SK-N-SH treated with all-trans-retinoic acid at 6 μM for 48 hours (cell line): Measurements from ENCODE around the gene METTL13.

ENCODE experiments used
- ATAC-seq: fragments of 200-7000 bp; cut with Tn5 transposase; 3 replicates; pipeline ENCODE4 v1.9.1; 2020; ENCODE audit warnings: mild to moderate bottlenecking, moderate library complexity
- ARNTL ChIP-seq: fragments of 450-650 bp; formaldehyde crosslinking; IDR thresholded peaks from 2 replicates; pipeline ENCODE4 v1.5.0; 2020; ENCODE audit warnings: low read depth, mild to moderate bottlenecking, moderate library complexity, borderline replicate concordance
- BACH2 ChIP-seq: fragments of 250-450 bp; sonication (Bioruptor Pico); IDR thresholded peaks from 2 replicates; pipeline ENCODE4 v1.9.0; 2021; ENCODE audit warnings: mild to moderate bottlenecking, borderline replicate concordance
- CREB5 ChIP-seq: fragments of 250-450 bp; sonication (Bioruptor Pico); IDR thresholded peaks from 2 replicates; pipeline ENCODE4 v1.5.1; 2020; ENCODE audit warnings: low read depth, mild to moderate bottlenecking, moderate library complexity
- CSDC2 ChIP-seq: fragments of 250-450 bp; sonication (Bioruptor Pico); IDR thresholded peaks from 2 replicates; pipeline ENCODE4 v1.5.0; 2020; ENCODE audit warnings: mild to moderate bottlenecking, moderate library complexity
- GLIS3 ChIP-seq: fragments of 250-450 bp; sonication (Bioruptor Pico); IDR thresholded peaks from 2 replicates; pipeline ENCODE4 v1.5.0; 2020; ENCODE audit warnings: mild to moderate bottlenecking, moderate library complexity
- ISL1 ChIP-seq: fragments of 250-450 bp; sonication (Bioruptor Pico); IDR thresholded peaks from 2 replicates; pipeline ENCODE4 v2.1.2; 2022; ENCODE audit warnings: mild to moderate bottlenecking, moderate library complexity
- OSR1 ChIP-seq: fragments of 250-450 bp; sonication (Bioruptor Pico); IDR thresholded peaks from 2 replicates; pipeline ENCODE4 v1.8.0; 2022; ENCODE audit warnings: moderate library complexity, mild to moderate bottlenecking, inconsistent platforms
- PATZ1 ChIP-seq: fragments of 250-450 bp; sonication (Bioruptor Pico); IDR thresholded peaks from 2 replicates; pipeline ENCODE4 v1.8.0; 2020; ENCODE audit warnings: mild to moderate bottlenecking, moderate library complexity, borderline replicate concordance
- PPARA ChIP-seq: fragments of 250-450 bp; sonication (Bioruptor Pico); IDR thresholded peaks from 2 replicates; pipeline ENCODE4 v1.5.0; 2020; ENCODE audit warnings: mild to moderate bottlenecking, borderline replicate concordance
- RARB ChIP-seq: fragments of 250-450 bp; sonication (Bioruptor Pico); IDR thresholded peaks from 2 replicates; pipeline ENCODE4 v1.8.0; 2021; ENCODE audit warnings: mild to moderate bottlenecking, moderate library complexity
- SNAI2 ChIP-seq: fragments of 250-450 bp; sonication (Bioruptor Pico); IDR thresholded peaks from 2 replicates; pipeline ENCODE4 v1.5.0; 2020; ENCODE audit warnings: mild to moderate bottlenecking, moderate library complexity
- TOX ChIP-seq: fragments of 250-450 bp; sonication (Bioruptor Pico); IDR thresholded peaks from 2 replicates; pipeline ENCODE4 v1.8.0; 2021; ENCODE audit warnings: mild to moderate bottlenecking, moderate library complexity, borderline replicate concordance
- ZFP3 ChIP-seq: fragments of 250-450 bp; sonication (Bioruptor Pico); IDR thresholded peaks from 2 replicates; pipeline ENCODE4 v1.5.0; 2020; ENCODE audit warnings: mild to moderate bottlenecking, moderate library complexity
- ZFP30 ChIP-seq: fragments of 450-650 bp; formaldehyde crosslinking; IDR thresholded peaks from 2 replicates; pipeline ENCODE4 v1.5.0; 2022; ENCODE audit warnings: mild to moderate bottlenecking, moderate library complexity
- ZNF565 ChIP-seq: fragments of 450-650 bp; formaldehyde crosslinking; conservative IDR thresholded peaks from 2 replicates; pipeline ENCODE4 v1.5.0; 2020; ENCODE audit warnings: low read depth, mild to moderate bottlenecking, moderate library complexity
- ZNF70 ChIP-seq: fragments of 450-650 bp; formaldehyde crosslinking; IDR thresholded peaks from 2 replicates; pipeline ENCODE4 v1.5.0; 2020; ENCODE audit warnings: mild to moderate bottlenecking, moderate library complexity
- ZNF8 ChIP-seq: fragments of 450-650 bp; formaldehyde crosslinking; IDR thresholded peaks from 2 replicates; pipeline ENCODE4 v1.5.0; 2020; ENCODE audit warnings: mild to moderate bottlenecking, moderate library complexity
- TF ChIP-seq, protein P1 (sequence below): fragments of 250-450 bp; sonication (Bioruptor Pico); IDR thresholded peaks from 2 replicates; pipeline ENCODE4 v1.8.0; 2021; ENCODE audit warnings: low read depth, mild to moderate bottlenecking, moderate library complexity, borderline replicate concordance
- TF ChIP-seq, protein P2 (sequence below): fragments of 250-450 bp; sonication (Bioruptor Pico); IDR thresholded peaks from 2 replicates; pipeline ENCODE4 v1.5.1; 2021; ENCODE audit warnings: mild to moderate bottlenecking, moderate library complexity
- TF ChIP-seq, protein P3 (sequence below): fragments of 250-450 bp; sonication (Bioruptor Pico); IDR thresholded peaks from 2 replicates; pipeline ENCODE4 v1.5.0; 2020; ENCODE audit warnings: mild to moderate bottlenecking, moderate library complexity

Gene METTL13

GRCh38 chr1:171783816-171784530 is 2.5 kb downstream of the METTL13 start (continued):
- TF ChIP-seq PATZ1 (CRISPR knock-in tag) (no peak), TOX (CRISPR knock-in tag) (no peak)

DNA sequence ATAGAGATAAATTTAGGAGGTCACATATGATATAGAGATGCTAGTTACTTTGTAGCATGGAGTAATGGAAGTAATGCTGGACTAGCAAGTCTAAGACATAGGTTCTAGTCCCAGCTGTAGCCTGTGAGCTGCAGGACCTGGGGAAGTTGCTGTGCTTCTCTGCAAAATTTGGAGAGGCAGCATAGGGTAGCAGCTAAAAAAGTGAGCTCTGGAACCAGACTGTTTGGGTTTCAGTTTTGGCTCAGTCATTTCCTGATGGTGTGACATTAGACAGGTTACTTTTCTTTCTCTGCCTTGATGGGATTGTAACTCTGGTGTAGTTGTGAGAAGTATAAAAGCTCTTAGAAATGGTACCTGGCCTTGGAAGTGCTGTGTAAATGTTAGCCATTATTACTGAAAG is 3.3 kb downstream of the METTL13 start:
- TF ChIP-seq, protein P1, sequence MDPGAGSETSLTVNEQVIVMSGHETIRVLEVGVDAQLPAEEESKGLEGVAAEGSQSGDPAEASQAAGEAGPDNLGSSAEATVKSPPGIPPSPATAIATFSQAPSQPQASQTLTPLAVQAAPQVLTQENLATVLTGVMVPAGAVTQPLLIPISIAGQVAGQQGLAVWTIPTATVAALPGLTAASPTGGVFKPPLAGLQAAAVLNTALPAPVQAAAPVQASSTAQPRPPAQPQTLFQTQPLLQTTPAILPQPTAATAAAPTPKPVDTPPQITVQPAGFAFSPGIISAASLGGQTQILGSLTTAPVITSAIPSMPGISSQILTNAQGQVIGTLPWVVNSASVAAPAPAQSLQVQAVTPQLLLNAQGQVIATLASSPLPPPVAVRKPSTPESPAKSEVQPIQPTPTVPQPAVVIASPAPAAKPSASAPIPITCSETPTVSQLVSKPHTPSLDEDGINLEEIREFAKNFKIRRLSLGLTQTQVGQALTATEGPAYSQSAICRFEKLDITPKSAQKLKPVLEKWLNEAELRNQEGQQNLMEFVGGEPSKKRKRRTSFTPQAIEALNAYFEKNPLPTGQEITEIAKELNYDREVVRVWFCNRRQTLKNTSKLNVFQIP (CRISPR knock-in tag) = no peak
- no peak for TF ChIP-seq ZFP3
- no peak for TF ChIP-seq GLIS3
- ATAC-seq = no peak

GRCh38 chr1:171785766-171786165 is 4.3 kb downstream of the METTL13 start:
- TF ChIP-seq ZNF8 (CRISPR knock-in tag) (no peak), ZNF565 (CRISPR knock-in tag) (no peak)
- ATAC-seq = no peak

GRCh38 chr1:171786534-171786933 is 5.1 kb downstream of the METTL13 start:
- TF ChIP-seq CSDC2 (no peak), ZNF70 (CRISPR knock-in tag) (no peak), PATZ1 (CRISPR knock-in tag) (no peak), ZFP30 (CRISPR knock-in tag) (no peak)
- no peak for ATAC-seq

DNA sequence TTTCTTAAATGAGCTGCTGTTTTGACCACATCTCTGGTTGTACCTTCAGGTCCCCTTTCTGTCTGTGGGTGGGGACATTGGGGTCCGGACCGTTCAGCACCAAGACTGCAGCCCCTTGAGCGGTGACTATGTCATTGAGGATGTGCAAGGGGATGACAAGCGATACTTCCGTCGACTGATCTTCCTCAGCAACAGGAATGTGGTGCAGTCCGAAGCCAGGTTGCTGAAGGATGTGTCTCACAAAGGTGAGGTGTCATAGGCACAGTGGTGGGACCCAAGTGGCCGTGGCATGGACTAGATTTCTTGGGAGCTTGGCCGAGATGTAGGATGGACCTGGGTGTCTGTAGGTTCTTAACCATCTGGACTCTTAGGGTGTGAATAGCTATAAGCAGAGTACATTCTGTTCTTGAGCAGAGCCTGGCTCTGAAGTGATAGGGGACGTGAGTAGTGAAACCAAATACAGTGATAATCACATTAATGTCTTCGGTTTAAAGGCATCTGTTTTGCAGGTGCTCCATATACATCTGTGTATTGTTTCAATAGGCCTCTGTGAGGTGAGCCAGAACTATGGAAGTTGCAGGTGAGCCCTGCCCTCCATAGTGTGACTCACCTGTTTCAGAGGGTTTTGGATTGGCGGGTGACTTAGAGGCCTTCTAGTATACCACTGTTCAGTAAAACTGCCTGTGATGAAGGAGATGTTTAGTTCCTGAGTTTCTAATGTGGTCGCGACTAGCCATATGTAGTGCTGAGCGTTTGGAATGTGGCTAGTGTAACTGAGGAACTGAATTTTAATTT is 6.4 kb downstream of the METTL13 start:
- no peak for ATAC-seq
- no peak for TF ChIP-seq ZNF565 (CRISPR knock-in tag)
- TF ChIP-seq, protein P2, sequence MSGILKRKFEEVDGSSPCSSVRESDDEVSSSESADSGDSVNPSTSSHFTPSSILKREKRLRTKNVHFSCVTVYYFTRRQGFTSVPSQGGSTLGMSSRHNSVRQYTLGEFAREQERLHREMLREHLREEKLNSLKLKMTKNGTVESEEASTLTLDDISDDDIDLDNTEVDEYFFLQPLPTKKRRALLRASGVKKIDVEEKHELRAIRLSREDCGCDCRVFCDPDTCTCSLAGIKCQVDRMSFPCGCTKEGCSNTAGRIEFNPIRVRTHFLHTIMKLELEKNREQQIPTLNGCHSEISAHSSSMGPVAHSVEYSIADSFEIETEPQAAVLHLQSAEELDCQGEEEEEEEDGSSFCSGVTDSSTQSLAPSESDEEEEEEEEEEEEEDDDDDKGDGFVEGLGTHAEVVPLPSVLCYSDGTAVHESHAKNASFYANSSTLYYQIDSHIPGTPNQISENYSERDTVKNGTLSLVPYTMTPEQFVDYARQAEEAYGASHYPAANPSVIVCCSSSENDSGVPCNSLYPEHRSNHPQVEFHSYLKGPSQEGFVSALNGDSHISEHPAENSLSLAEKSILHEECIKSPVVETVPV (CRISPR knock-in tag) = no peak
- TF ChIP-seq BACH2 (CRISPR knock-in tag) = no peak
- TF ChIP-seq CSDC2 = no peak
- TF ChIP-seq, protein P3, sequence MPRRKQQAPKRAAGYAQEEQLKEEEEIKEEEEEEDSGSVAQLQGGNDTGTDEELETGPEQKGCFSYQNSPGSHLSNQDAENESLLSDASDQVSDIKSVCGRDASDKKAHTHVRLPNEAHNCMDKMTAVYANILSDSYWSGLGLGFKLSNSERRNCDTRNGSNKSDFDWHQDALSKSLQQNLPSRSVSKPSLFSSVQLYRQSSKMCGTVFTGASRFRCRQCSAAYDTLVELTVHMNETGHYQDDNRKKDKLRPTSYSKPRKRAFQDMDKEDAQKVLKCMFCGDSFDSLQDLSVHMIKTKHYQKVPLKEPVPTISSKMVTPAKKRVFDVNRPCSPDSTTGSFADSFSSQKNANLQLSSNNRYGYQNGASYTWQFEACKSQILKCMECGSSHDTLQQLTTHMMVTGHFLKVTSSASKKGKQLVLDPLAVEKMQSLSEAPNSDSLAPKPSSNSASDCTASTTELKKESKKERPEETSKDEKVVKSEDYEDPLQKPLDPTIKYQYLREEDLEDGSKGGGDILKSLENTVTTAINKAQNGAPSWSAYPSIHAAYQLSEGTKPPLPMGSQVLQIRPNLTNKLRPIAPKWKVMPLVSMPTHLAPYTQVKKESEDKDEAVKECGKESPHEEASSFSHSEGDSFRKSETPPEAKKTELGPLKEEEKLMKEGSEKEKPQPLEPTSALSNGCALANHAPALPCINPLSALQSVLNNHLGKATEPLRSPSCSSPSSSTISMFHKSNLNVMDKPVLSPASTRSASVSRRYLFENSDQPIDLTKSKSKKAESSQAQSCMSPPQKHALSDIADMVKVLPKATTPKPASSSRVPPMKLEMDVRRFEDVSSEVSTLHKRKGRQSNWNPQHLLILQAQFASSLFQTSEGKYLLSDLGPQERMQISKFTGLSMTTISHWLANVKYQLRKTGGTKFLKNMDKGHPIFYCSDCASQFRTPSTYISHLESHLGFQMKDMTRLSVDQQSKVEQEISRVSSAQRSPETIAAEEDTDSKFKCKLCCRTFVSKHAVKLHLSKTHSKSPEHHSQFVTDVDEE = no peak
- TF ChIP-seq ARNTL (CRISPR knock-in tag) = no peak
- no peak for TF ChIP-seq ZFP30 (CRISPR knock-in tag)
- TF ChIP-seq CREB5 (CRISPR knock-in tag) = no peak
- no peak for TF ChIP-seq SNAI2 (CRISPR knock-in tag)
- TF ChIP-seq PPARA (CRISPR knock-in tag) = no peak
- TF ChIP-seq RARB (CRISPR knock-in tag) = no peak
- TF ChIP-seq OSR1 = no peak
- TF ChIP-seq GLIS3 = no peak
- TF ChIP-seq ISL1 (CRISPR knock-in tag) = no peak
